H1 (cell line): ENCODE data around the gene NFIA.

Experiments used
- CBX8 ChIP-seq: fragments of 300-800, 300-1000 bp; sonication (generic); IDR thresholded peaks from 2 replicates; pipeline ENCODE4 v1.7.1; 2016; ENCODE audit warnings: low read depth, low read length, borderline replicate concordance
- EP300 ChIP-seq, 2 experiments: IDR thresholded peaks; 1 replicate in 1 of 2; 2 replicates in 1 of 2; pipeline ENCODE4 v1.6.1; 2011 to 2012; ENCODE audit warnings: low read depth in 2 of 2, low read length in 2 of 2, mild to moderate bottlenecking in 2 of 2, borderline replicate concordance in 1 of 2, inconsistent platforms in 1 of 2, moderate library complexity in 1 of 2
- EZH2 ChIP-seq: fragments of 200-600 bp; sonication (generic); IDR thresholded peaks from 2 replicates; pipeline ENCODE4 v1.7.1; 2012; ENCODE audit warnings: low read depth, mild to moderate bottlenecking, moderate library complexity, low read length, inconsistent platforms; ENCODE audit not compliant: severe bottlenecking
- JUN ChIP-seq: IDR thresholded peaks from 2 replicates; pipeline ENCODE4 v1.6.1; 2011; ENCODE audit warnings: low read depth, mild to moderate bottlenecking, improper control_type of control experiment, low read length
- JUND ChIP-seq: IDR thresholded peaks from 2 replicates; pipeline ENCODE4 v1.6.1; 2011; ENCODE audit warnings: mild to moderate bottlenecking, improper control_type of control experiment, low read length
- POLR2A ChIP-seq, 2 experiments: IDR thresholded peaks; 1 replicate in 1 of 2; 2 replicates in 1 of 2; pipeline ENCODE4 v1.6.1; 2011; ENCODE audit warnings: low read depth in 2 of 2, low read length in 2 of 2, mild to moderate bottlenecking in 2 of 2; ENCODE audit errors: control extremely low read depth in 1 of 2
- RAD21 ChIP-seq, 2 experiments: IDR thresholded peaks in 1 of 2; conservative IDR thresholded peaks in 1 of 2; 2 replicates each; pipeline ENCODE4 v1.6.1; 2011; ENCODE audit warnings: low read depth in 2 of 2, low read length in 2 of 2, improper control_type of control experiment in 1 of 2, inconsistent platforms in 1 of 2, mild to moderate bottlenecking in 1 of 2, moderate library complexity in 1 of 2
- SIN3A ChIP-seq, 2 experiments: IDR thresholded peaks in 1 of 2; conservative IDR thresholded peaks in 1 of 2; 2 replicates each; pipeline ENCODE4 v1.6.1; 2011 to 2012; ENCODE audit warnings: low read length in 2 of 2, improper control_type of control experiment in 1 of 2, low read depth in 1 of 2, mild to moderate bottlenecking in 1 of 2
- SIX5 ChIP-seq: IDR thresholded peaks from 2 replicates; pipeline ENCODE4 v1.6.1; 2011; ENCODE audit warnings: mild to moderate bottlenecking, low read depth, low read length
- TAF1 ChIP-seq: IDR thresholded peaks from 2 replicates; pipeline ENCODE4 v1.6.1; 2011; ENCODE audit warnings: mild to moderate bottlenecking, low read depth, low read length
- TF ChIP-seq, protein P1 (sequence below), 3 experiments: IDR thresholded peaks; 1 replicate in 2 of 3; 2 replicates in 1 of 3; pipeline versions ENCODE4 v1.5.1 to v1.6.1; 2011; ENCODE audit warnings: low read length in 3 of 3, mild to moderate bottlenecking in 3 of 3, inconsistent platforms in 2 of 3, low read depth in 1 of 3, moderate library complexity in 1 of 3; ENCODE audit not compliant: insufficient read depth in 1 of 3; ENCODE audit errors: control extremely low read depth in 1 of 3

- no peak for TF ChIP-seq SIN3A (conservative IDR thresholded peaks at IDR 0.05 in 1 of 2, IDR thresholded peaks at IDR 0.05 in 1 of 2; ENCODE audit: low read depth in 1 of 2, low read length in 2 of 2)
- TF ChIP-seq, protein P1, sequence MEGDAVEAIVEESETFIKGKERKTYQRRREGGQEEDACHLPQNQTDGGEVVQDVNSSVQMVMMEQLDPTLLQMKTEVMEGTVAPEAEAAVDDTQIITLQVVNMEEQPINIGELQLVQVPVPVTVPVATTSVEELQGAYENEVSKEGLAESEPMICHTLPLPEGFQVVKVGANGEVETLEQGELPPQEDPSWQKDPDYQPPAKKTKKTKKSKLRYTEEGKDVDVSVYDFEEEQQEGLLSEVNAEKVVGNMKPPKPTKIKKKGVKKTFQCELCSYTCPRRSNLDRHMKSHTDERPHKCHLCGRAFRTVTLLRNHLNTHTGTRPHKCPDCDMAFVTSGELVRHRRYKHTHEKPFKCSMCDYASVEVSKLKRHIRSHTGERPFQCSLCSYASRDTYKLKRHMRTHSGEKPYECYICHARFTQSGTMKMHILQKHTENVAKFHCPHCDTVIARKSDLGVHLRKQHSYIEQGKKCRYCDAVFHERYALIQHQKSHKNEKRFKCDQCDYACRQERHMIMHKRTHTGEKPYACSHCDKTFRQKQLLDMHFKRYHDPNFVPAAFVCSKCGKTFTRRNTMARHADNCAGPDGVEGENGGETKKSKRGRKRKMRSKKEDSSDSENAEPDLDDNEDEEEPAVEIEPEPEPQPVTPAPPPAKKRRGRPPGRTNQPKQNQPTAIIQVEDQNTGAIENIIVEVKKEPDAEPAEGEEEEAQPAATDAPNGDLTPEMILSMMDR (IDR thresholded peaks at IDR 0.05; ENCODE audit: control extremely low read depth in 1 of 3, insufficient read depth in 1 of 3, low read depth in 1 of 3, low read length in 3 of 3): no peak
- no peak for TF ChIP-seq TAF1
- no peak for TF ChIP-seq JUND
- TF ChIP-seq POLR2A (IDR thresholded peaks at IDR 0.05; ENCODE audit: control extremely low read depth in 1 of 2, low read depth in 2 of 2, low read length in 2 of 2): no peak
- TF ChIP-seq EZH2: no peak
- TF ChIP-seq EP300 (IDR thresholded peaks at IDR 0.05; ENCODE audit: borderline replicate concordance in 1 of 2, low read depth in 2 of 2, low read length in 2 of 2): no peak
- no peak for TF ChIP-seq JUN
- no peak for TF ChIP-seq SIX5
- TF ChIP-seq CBX8: no peak
- TF ChIP-seq RAD21 (IDR thresholded peaks at IDR 0.05 in 1 of 2, conservative IDR thresholded peaks at IDR 0.05 in 1 of 2; ENCODE audit: low read depth in 2 of 2, low read length in 2 of 2): peak in 1 of 2 experiments; percentile 27; a peak in 1 of 4 replicates
Observed at GRCh38 chr1:61152469-61153105, 70.2 kb downstream of the NFIA start.
